Ramos (cell line): ENCODE results near the gene STAB1.

Experiments
- in situ Hi-C: fragments of 300-500 bp; cut with MboI; formaldehyde crosslinking; loops from one replicate; pipeline ENCODE4 v1.14.3; 2022; ENCODE audit warnings: low sequenced_read_pairs; ENCODE audit not compliant: unreplicated experiment

STAB1 gene

GRCh38 chr3:52533623-52534280, 38.6 kb downstream of the STAB1 start, which contains the start of gene NT5DC2:
Gene NT5DC2 (minus strand): TSS chr3:52533857. CDS start chr3:52533737, 120 bp downstream.
- in situ Hi-C loops: no loop called here

- in situ Hi-C loops: no loop called here
Observed at GRCh38 chr3:52534281-52535183, 39.4 kb downstream of the STAB1 start.

DNA sequence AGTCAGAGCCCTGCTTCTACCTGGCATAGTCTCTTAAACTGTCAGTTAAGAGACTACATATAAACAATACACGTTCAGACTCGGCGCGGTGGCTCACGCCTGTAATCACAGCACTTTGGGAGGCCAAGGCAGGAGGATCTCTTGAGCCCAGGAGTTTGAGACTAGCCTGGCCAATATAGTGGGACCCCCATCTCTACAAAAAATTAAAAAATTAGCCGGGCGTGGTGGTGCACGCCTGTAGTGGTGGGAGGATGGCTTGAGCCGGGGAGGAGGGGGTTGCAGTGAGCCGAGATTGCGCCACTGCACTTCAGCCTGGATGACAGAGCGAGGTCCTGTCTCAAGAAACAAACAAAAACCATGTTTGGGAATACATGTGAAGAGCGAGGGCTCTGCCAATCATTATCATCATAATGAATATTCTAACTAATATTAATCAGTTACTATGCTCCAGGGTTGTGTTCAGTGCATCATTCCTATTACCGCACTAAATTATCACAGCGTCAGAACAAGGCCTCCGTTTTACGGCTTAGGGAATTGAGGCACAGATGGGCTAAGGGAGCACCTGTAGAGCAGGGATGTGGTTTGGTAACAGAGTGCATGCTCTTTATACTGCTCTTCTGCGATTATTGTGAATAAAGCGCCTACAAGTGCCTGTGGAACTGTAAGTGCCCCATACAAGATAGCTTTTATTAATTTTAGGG, 40.4 kb downstream of the STAB1 start:
- in situ Hi-C loops: no loop called here

GRCh38 chr3:52536112-52536368, 40.9 kb downstream of the STAB1 start:
- in situ Hi-C loops: no loop called here

DNA sequence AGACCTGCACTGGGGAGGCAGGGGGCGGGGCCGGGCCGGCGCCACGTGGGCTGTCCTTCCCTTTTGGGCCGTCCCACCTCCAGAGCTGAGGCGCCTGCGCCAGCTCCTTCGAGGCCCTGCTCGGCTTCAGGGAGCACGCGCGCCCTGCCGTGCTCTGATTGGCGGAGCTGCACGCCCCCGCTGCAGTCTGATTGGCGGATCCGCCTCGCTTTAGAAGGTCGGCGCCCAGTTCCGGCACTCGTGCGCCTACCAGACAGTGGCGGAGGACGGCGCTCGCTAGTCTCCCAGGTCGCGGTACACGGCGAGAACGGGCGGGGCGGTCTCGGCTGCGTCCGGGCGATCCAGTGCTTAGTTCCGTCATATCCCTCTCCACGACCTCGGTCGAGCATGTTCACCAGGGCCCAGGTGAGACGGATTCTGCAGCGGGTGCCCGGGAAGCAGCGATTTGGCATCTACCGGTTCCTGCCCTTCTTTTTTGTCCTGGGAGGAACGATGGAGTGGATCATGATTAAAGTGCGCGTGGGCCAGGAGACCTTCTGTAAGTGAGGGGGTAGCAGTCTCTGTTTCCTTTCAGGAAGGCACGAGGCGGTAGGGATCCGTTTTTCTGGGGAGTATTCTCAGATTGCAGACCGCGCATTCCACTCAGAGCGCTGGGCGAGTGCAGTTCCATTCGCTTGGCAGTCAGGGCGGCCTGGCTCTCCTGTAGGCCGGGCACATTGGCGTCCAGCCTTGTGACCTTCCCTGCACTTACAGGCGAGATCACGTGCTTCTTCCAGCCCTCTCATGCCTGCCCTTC, 41.4 kb downstream of the STAB1 start, which contains the start of gene UQCC5:
Gene UQCC5, plus strand, starts transcription at position 237 of the 796 bp plus-strand sequence. Its CDS starts 151 bp downstream, at position 388.
- in situ Hi-C loops: no loop called here

GRCh38 chr3:52537165-52537620, 42.1 kb downstream of the STAB1 start:
- in situ Hi-C loops: no loop called here

GRCh38 chr3:52537726-52538421, 42.7 kb downstream of the STAB1 start:
- in situ Hi-C loops: no loop called here

DNA sequence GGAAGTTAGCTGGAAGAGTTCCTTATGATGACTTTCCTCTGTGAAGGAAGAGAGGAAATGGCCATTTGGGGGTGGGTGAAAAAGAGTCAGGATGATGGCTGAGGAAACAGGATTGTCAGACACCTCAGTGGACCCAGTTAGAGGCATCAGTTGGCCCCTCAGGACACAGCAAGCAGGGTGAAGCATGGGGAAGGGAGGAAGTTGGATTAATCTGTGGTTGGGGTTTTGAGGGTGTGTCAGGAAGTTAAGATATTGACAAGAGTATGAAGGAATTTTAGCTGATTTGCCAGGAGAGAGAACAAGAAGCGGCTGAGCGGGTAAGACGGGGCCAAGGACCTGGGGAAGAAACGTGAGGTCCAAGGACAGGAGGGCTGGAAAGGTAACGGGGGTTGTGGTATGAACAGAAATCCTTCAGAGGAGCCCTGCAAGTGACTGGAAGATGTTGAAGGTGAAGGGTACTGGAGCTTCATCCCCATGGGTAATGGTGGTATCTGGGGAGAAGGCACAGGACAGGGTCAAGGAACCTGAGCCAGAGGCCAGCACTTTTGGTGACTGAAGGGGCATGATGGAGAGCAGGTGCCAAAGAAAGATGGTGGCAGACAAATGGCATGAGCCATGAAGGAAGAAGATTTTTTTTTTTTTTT, 44.0 kb downstream of the STAB1 start:
- in situ Hi-C loops: no loop called here

DNA sequence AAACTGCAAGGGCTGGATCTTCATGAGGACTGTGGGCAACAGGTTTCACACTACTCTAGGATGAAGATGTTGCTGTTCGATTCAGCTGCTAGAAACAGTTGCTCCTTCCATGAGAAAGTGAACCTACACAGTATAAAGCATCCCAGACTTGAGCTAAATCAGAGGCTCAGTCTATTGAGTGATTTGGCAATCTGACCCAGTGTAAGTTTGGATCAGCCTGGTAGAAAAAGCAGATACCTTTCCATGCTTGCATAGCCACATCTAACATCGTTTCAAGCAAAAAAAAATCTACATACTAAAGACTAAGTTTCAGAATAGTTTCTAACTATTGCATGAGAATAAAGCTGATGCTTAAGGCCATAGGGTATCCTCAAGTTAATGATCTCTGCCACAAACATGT, 45.9 kb downstream of the STAB1 start:
- in situ Hi-C loops: no loop called here

DNA sequence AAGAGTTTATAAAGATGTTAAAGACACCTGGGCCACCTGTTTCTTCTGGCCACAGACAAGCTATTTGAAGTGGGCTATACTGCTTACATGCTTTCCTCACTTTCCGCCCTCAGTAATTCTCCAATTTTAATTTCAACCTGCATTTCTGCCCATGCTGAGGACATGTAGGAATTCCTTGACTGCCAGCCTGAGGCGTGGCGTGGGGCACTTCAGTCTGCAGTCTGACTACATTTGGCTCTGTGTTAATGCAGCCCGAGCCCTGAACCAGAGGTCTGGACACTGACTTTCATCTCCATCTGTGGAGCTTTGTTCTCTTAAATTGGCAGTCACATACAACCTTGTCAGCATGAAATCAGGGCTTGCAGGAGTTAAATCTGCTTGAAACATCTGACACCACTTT, 49.8 kb downstream of the STAB1 start:
- in situ Hi-C loops: no loop called here

GRCh38 chr3:52546111-52546901, 51.2 kb downstream of the STAB1 start:
- in situ Hi-C loops: no loop called here

- in situ Hi-C loops: no loop called here
Observed at GRCh38 chr3:52547143-52547542, 52.0 kb downstream of the STAB1 start.

DNA sequence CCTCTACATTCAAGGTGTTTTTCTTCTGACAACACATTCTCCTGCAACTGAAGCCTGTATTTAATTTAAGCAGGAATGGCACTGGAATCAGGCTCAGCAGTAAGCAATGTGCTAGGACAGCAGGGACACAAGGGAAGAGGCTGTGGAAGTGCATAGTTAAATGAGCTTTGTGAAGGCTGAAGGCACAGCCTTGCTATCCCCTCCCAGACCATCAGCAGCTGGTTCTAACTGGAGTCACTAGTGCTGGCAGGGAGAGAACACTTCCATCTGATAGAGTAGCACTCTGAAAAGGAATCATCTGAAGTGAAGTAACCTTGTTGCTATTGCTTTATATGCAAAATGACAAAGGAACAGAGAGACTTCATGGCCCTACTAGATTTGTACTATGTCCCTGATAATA, 56.0 kb downstream of the STAB1 start:
- in situ Hi-C loops: no loop called here

DNA sequence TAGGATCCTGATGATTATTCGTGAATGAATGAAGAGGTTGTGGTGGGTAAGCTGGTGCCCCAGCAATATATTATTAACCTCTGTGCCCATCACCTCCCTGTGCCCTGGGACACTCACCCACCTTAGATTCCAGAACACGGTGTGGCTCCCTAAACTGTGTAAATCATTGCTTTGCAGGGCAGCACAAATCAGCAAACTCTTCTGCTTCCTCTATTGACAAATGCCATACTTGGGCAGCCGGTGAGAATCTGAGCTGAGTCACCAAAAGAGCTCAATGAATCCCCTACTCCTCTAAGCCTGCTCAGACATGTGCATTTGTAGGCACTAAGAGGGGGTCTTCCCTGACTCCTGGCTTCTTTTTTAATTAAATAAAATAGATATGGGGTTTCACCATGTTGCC, 57.0 kb downstream of the STAB1 start:
- in situ Hi-C loops: no loop called here

DNA sequence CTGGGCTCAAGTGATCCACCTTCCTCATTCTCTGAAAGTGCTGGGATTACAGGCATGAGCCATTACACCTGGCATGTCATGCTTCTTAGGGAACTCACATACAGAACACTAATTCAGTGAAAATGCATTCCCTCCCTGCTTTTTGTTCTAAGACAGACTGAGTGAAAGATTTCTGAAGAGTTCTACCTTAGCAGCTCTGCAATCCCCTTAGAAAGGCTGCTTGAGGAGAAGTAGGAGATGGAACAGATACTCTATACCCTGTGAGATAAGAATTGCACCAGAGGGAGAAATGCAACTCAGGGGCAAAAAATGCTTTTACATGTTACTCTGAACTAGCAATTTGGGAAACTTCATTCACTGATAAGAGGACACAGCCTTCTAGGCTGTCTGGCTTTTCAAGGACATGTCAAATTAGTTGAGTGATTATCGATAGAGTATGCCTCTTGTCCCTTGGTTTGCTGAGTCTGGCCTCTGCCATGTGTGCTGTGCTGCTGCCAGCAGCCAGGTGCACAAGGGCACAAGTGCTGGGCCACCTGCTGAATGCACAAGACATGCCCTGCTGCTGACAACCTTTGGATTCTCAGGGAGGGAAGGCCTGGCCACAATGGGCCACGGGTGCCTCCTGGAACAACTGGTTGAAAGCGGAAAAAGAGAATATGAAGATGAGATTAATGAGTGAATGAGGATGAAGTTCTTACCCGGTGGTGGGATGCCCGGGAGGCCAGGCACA, 59.1 kb downstream of the STAB1 start:
- in situ Hi-C loops: no loop called here

- in situ Hi-C loops: no loop called here
Observed at GRCh38 chr3:52555056-52555455, 59.9 kb downstream of the STAB1 start.

DNA sequence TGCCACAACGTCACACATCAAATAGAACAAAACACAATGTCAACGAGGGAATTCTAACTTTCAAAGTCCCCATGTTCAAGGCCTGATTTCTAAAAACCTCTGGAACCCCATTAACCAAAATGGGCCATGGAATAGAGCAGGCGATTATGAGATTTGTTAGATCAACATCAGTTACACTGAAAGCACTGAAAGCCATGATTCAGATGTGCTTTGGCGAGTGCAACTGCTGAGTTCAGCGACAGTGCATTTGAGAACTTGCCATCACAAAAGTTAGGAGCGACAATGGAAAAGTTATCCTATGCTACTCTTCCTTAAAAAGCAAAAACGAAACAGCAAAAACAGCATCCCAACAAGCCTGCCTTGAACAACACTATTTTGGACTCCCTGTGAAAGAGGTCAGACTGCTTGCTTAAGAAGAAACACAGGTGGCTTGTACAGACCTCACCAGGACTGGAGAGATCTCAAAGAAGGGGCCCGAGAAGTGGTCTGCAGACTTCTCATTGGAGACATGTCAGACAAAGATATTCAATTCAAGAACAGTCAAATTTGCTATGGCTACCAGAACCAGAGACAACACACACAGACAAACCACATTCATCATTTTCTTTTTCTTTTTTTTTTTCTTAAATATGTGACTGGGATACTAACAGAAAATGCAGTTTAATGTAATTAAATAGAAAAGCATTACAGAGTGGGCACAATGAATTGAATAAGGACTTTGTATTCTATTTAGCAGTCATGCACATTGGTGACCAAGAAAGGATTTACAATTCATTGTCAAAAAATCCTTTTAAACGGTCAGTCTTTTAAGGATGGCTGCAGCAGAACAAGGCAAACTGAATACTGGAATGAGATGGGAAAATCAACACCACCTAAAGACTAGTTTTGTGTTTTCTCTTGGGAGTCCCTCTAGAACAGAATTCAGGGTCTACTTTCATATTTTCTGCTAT, 62.1 kb downstream of the STAB1 start:
- in situ Hi-C loops: no loop called here
